Measurements from ENCODE around the gene APPL2.
"Not testable (repeated sequence)": the region's sequence is repeated elsewhere in the genome, so short reads cannot be mapped to it uniquely, and the experiment has no call there.

The APPL2 gene

DNA sequence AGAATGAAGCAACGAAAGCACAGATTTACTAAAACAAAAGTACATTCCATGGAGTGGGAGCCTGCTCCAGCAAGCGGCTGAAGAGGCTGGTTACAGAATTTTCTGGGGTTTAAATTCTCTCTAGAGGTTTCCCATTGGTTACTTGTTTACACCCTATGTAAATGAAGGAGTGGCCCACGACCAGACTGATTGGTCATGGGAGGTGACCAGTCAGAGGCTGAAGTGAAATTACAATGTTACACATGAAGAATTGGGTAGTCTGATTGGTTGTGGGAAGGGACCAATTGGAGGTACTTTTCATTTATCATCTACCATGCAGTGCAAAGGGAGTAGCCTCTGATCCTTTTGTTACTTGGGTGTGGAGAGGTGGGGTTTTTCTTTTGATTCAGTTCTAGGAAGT lies 36.2 kb upstream of the APPL2 start:
- Histone ChIP-seq H3K9me3 (ENCODE audit: control insufficient read depth, low read depth, low read length) (no peaks in the 10 kb centered on the region), H3K4me1 (ENCODE audit: control insufficient read depth, low read depth, low read length) (no peaks in the 10 kb centered on the region), H3K27me3 (ENCODE audit: control insufficient read depth, insufficient read depth, low read length) (no peaks in the 10 kb centered on the region), H3K27ac (ENCODE audit: low read length) (no peak overlapping the region), H3K36me3 (ENCODE audit: control insufficient read depth, low read depth, low read length) (no peaks in the 10 kb centered on the region), H3K4me3 (ENCODE audit: low read length) (no peak overlapping the region), H3K9ac (ENCODE audit: low read length) (no peak overlapping the region)

DNA sequence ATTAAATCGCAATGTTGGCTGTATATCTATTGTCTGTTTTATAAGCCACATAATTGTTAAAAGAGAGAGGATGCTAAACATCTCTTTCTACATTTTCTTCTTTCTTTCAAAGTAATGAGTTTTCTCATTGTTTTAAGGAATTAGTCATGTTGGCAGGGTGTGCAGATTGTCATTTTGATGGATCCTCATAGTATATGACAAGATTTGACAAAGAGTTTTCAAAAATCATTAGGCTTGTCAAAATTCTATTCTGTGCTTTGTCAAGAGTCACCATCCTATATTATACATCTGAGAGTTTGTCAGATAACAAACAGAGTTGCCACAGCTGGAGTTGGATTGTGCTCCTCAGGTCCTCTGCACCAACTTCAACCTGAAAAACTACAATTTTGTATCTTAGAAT lies 35.4 kb upstream of the APPL2 start:
- Histone ChIP-seq H3K9ac (ENCODE audit: low read length) (no peak overlapping the region), H3K9me3 (ENCODE audit: control insufficient read depth, low read depth, low read length) (no peaks in the 10 kb centered on the region), H3K36me3 (ENCODE audit: control insufficient read depth, low read depth, low read length) (no peaks in the 10 kb centered on the region), H3K27me3 (ENCODE audit: control insufficient read depth, insufficient read depth, low read length) (no peaks in the 10 kb centered on the region), H3K4me3 (ENCODE audit: low read length) (no peak overlapping the region), H3K27ac (ENCODE audit: low read length) (no peak overlapping the region), H3K4me1 (ENCODE audit: control insufficient read depth, low read depth, low read length) (no peaks in the 10 kb centered on the region)

DNA sequence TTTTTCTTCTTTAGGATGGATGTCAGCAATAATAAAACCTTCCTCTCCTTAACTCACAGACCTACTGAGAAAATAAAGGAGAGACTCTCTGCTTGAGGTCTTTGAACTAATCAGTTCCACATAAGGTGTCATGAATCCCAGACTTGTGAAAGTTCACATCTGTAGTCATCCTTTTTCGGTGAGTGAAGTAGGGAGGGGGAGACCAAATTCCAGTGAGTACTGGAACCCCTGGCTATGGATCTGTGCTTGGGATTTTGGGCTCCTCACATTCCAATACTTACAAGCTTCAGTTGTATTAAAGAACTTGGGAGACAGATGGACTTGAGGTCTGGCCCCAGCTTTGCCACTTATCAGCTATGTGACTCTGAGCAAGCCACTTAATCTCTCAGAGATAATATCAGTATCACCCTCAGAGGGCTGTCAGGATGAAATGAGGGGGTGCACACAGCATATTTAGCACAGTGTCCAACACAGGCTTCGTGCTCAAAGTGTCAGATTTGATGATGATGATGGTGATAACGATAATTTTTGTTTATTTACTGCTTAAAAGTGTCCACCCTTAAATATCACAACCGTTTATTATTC lies 34.8 kb upstream of the APPL2 start:
- Histone ChIP-seq H3K4me1 (ENCODE audit: control insufficient read depth, low read depth, low read length) (no peaks in the 10 kb centered on the region), H3K4me3 (ENCODE audit: low read length) (no peak overlapping the region), H3K9me3 (ENCODE audit: control insufficient read depth, low read depth, low read length) (no peaks in the 10 kb centered on the region), H3K27me3 (ENCODE audit: control insufficient read depth, insufficient read depth, low read length) (no peaks in the 10 kb centered on the region), H3K9ac (ENCODE audit: low read length) (no peak overlapping the region), H3K27ac (ENCODE audit: low read length) (no peak overlapping the region), H3K36me3 (ENCODE audit: control insufficient read depth, low read depth, low read length) (no peaks in the 10 kb centered on the region)

DNA sequence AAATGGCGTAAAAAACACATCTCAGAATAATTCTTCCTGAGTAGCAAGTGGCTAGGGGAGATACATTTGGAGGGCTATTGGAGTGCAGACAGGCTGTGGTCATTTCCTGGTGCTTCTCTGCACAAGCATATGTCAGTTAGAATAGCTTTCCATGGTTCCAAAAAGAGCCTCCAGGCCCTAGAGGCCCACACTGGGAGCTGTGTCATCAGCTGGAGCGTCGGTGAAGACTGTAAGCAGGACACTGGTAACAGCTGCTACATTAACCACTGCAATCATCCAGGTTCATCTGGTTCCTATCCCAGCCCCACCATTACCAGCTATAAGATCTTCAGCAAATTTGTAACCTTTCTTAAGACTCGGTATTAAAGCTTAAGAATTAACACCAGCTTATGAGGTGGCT lies 31.7 kb upstream of the APPL2 start:
- H3K4me1 ChIP-seq (ENCODE audit: control insufficient read depth, low read depth, low read length) = no peaks in the 10 kb centered on the region
- H3K4me3 ChIP-seq (ENCODE audit: low read length) = no peak overlapping the region
- no peaks in the 10 kb centered on the region for H3K9me3 ChIP-seq (ENCODE audit: control insufficient read depth, low read depth, low read length)
- H3K27ac ChIP-seq (ENCODE audit: low read length) = no peak overlapping the region
- H3K36me3 ChIP-seq (ENCODE audit: control insufficient read depth, low read depth, low read length) = no peaks in the 10 kb centered on the region
- H3K9ac ChIP-seq (ENCODE audit: low read length) = no peak overlapping the region
- no peaks in the 10 kb centered on the region for H3K27me3 ChIP-seq (ENCODE audit: control insufficient read depth, insufficient read depth, low read length)

DNA sequence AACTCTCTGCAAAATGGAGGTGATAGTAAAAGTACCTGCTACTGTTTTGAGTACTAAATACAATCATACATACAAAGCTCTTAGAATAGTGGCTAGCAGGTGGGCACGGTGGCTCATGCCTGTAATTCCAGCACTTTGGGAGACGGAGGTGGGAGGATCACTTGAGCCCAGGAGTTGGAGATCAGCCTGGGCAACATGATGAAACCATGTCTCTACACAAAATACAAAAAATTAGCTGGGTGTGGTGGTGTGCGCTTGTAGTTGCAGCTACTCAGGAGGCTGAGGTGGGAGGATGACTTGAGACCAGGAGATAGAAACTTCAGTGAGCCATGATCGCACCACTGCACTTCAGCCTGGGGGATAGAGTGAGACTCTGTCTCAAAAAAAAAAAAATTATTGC lies 28.8 kb upstream of the APPL2 start:
- no peak overlapping the region for H3K4me3 ChIP-seq (ENCODE audit: low read length)
- H3K36me3 ChIP-seq (ENCODE audit: control insufficient read depth, low read depth, low read length) = no peaks in the 10 kb centered on the region
- H3K27ac ChIP-seq (ENCODE audit: low read length) = no peak overlapping the region
- H3K4me1 ChIP-seq (ENCODE audit: control insufficient read depth, low read depth, low read length) = no peaks in the 10 kb centered on the region
- no peaks in the 10 kb centered on the region for H3K27me3 ChIP-seq (ENCODE audit: control insufficient read depth, insufficient read depth, low read length)
- no peaks in the 10 kb centered on the region for H3K9me3 ChIP-seq (ENCODE audit: control insufficient read depth, low read depth, low read length)
- no peak overlapping the region for H3K9ac ChIP-seq (ENCODE audit: low read length)

DNA sequence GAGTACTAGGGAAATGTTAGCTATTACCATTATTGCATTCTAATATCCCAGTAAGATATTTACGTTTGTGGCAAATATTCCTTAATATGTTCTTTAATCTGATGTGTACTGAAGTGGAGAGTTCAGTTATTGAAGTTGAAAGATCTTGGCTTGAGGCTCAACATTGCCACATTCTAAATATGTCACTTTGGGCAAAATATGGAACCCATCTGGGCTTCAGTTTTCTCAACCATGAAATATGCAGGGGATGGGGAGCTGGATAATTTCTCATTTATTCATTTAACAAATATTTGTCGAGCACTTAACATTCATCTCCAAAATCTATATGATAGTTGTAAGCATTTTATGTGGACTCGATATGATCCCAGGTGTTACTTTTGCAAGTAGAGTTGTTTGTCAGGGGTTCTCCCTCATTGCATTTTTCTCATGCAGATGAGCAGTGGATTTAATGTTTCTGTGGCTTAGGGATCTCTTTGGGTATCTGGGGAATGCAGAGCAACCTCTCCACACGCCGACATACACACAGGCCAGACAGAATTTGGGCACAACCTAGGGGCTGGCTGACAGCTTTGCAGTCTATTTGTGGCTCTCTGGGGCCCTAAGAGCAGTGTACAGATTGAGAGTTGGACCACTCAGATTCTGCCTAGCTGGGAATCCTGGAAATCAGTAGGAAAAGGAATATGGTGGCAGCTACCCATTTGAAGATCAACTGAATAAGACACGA lies 26.6 kb upstream of the APPL2 start:
- H3K9ac ChIP-seq (ENCODE audit: low read length) = no peak overlapping the region
- no peaks in the 10 kb centered on the region for H3K9me3 ChIP-seq (ENCODE audit: control insufficient read depth, low read depth, low read length)
- no peaks in the 10 kb centered on the region for H3K36me3 ChIP-seq (ENCODE audit: control insufficient read depth, low read depth, low read length)
- no peaks in the 10 kb centered on the region for H3K27me3 ChIP-seq (ENCODE audit: control insufficient read depth, insufficient read depth, low read length)
- H3K27ac ChIP-seq (ENCODE audit: low read length) = no peak overlapping the region
- no peak overlapping the region for H3K4me3 ChIP-seq (ENCODE audit: low read length)
- H3K4me1 ChIP-seq (ENCODE audit: control insufficient read depth, low read depth, low read length) = no peaks in the 10 kb centered on the region

DNA sequence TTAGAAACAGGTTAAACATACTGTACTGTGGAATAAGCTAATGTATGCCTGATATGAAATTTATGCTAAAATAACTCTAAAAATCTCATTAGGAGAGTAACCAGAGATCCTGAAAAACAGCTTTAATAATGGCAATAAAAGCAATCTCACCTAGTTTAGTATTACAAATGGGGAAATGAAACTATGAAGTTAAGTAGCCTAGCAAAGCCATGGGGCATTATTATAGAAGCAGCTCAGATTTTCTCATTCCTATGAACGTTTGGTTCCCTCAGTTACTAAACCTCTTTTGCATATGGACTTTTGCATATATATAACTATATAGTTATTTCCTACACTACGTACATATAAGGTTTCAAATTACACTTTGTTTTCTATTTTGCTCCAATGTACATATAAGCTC lies 25.0 kb upstream of the APPL2 start:
- Histone ChIP-seq H3K27me3 (ENCODE audit: control insufficient read depth, insufficient read depth, low read length) (no peaks in the 10 kb centered on the region), H3K4me1 (ENCODE audit: control insufficient read depth, low read depth, low read length) (no peaks in the 10 kb centered on the region), H3K9ac (ENCODE audit: low read length) (no peak overlapping the region), H3K4me3 (ENCODE audit: low read length) (no peak overlapping the region), H3K27ac (ENCODE audit: low read length) (no peak overlapping the region), H3K9me3 (ENCODE audit: control insufficient read depth, low read depth, low read length) (no peaks in the 10 kb centered on the region), H3K36me3 (ENCODE audit: control insufficient read depth, low read depth, low read length) (no peaks in the 10 kb centered on the region)

DNA sequence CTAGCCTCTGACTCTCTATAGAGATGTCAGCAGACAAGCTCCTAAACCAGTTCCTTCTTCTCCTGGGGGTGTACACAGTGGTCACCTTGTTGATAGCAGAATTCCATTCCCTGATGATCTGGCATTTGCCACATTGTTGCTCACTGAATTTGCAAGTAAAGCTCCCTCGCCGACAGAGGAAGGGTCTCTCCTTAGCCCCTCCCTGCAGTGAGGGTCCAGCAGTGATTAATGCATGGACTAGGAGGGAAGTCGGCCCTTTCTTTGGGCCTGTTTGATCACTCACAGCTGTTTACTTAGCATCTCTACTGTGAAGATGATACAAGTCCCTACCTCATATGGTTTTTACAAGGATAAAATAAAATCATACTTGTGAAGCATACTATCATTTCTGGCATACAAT lies 23.3 kb upstream of the APPL2 start:
- Histone ChIP-seq H3K9ac (ENCODE audit: low read length) (no peak overlapping the region), H3K27ac (ENCODE audit: low read length) (no peak overlapping the region), H3K9me3 (ENCODE audit: control insufficient read depth, low read depth, low read length) (no peaks in the 10 kb centered on the region), H3K27me3 (ENCODE audit: control insufficient read depth, insufficient read depth, low read length) (no peaks in the 10 kb centered on the region), H3K4me1 (ENCODE audit: control insufficient read depth, low read depth, low read length) (no peaks in the 10 kb centered on the region), H3K36me3 (ENCODE audit: control insufficient read depth, low read depth, low read length) (no peaks in the 10 kb centered on the region), H3K4me3 (ENCODE audit: low read length) (no peak overlapping the region)

DNA sequence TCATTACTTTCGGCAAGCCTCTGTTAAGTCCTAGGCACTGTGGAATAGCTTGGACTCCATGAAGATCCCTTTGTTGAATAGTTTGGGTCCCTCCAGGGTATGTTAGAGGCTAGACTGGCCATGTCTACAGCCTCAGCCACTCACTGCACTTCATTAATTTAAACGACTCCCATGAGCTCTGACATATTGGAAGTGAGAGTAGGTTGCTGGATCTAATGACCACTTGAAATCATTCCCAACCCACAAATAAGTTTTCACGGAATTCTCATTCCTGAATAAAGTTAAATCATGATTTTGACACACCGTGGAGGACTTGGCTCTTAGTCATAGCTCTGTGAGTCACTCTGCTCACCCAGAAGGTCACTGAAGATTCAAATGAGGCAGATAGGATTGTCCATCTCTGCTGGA lies 21.4 kb upstream of the APPL2 start:
- H3K9me3 ChIP-seq (ENCODE audit: control insufficient read depth, low read depth, low read length) = no peaks in the 10 kb centered on the region
- H3K36me3 ChIP-seq (ENCODE audit: control insufficient read depth, low read depth, low read length) = no peaks in the 10 kb centered on the region
- H3K4me3 ChIP-seq (ENCODE audit: low read length) = no peak overlapping the region
- no peak overlapping the region for H3K9ac ChIP-seq (ENCODE audit: low read length)
- H3K27ac ChIP-seq (ENCODE audit: low read length) = no peak overlapping the region
- no peaks in the 10 kb centered on the region for H3K4me1 ChIP-seq (ENCODE audit: control insufficient read depth, low read depth, low read length)
- H3K27me3 ChIP-seq (ENCODE audit: control insufficient read depth, insufficient read depth, low read length) = no peaks in the 10 kb centered on the region

DNA sequence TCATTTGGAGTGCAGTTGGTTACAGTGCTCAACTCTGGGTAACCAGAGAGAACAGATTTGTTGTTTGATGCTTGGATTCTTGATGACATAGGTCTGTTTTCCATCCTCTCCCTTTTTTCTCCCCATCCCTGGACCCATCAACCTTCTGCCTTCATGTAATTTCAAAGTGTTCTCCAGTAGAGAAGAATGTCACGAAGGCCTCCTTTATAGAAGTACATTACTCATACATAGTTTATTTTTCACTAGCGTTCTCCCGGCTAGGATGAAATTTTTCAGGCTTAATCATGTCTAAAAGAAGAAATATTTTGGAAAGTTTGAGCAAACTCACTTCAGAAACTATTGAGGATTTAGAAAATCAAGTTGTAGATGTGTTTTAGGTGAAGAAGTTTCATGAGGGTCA lies 20.9 kb upstream of the APPL2 start:
- Histone ChIP-seq H3K27me3 (ENCODE audit: control insufficient read depth, insufficient read depth, low read length) (no peaks in the 10 kb centered on the region), H3K9ac (ENCODE audit: low read length) (no peak overlapping the region), H3K4me3 (ENCODE audit: low read length) (no peak overlapping the region), H3K36me3 (ENCODE audit: control insufficient read depth, low read depth, low read length) (no peaks in the 10 kb centered on the region), H3K27ac (ENCODE audit: low read length) (no peak overlapping the region), H3K9me3 (ENCODE audit: control insufficient read depth, low read depth, low read length) (no peaks in the 10 kb centered on the region), H3K4me1 (ENCODE audit: control insufficient read depth, low read depth, low read length) (no peaks in the 10 kb centered on the region)

DNA sequence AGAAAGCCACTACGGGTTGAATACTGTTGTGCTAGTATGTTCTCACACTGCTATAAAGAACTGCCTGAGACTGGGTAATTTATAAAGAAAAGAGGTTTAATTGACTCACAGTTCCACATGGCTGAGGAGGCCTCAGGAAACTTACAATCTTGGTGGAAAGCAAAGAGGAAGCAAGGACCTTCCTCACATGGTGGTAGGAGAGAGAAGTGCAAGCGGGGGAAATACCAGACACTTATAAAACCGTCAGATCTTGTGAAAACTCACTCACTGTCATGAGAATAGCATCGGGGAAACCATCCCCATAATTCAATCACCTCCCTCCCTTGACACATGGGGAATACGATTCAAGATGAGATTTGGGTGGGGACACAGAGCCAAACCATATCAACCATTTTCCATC lies 20.5 kb upstream of the APPL2 start:
- H3K4me3 ChIP-seq (ENCODE audit: low read length); H3K36me3 ChIP-seq (ENCODE audit: control insufficient read depth, low read depth, low read length); H3K27me3 ChIP-seq (ENCODE audit: control insufficient read depth, insufficient read depth, low read length); H3K27ac ChIP-seq (ENCODE audit: low read length); H3K9me3 ChIP-seq (ENCODE audit: control insufficient read depth, low read depth, low read length); H3K9ac ChIP-seq (ENCODE audit: low read length); H3K4me1 ChIP-seq (ENCODE audit: control insufficient read depth, low read depth, low read length): not testable (repeated sequence)

DNA sequence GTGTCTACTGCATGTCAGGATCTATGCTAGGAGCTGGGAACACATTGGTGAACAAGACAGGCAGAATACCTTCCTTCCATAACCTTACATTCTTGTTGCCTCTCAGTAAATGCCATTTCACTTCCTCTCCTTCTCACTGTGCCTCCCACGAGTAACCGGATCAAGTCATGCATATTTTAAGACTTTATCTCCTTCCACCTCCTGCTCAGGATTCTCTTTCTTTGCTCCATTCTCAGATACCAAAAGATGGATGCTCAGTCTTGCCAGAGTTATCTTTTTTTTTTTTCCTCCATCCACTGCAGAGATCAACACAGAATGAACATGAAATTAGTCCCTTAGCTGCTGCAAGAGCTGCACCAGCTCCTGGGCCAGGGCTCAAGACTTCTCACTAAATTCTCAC lies 20.0 kb upstream of the APPL2 start:
- Histone ChIP-seq H3K27me3 (ENCODE audit: control insufficient read depth, insufficient read depth, low read length) (no peaks in the 10 kb centered on the region), H3K4me3 (ENCODE audit: low read length) (no peak overlapping the region), H3K9ac (ENCODE audit: low read length) (no peak overlapping the region), H3K36me3 (ENCODE audit: control insufficient read depth, low read depth, low read length) (no peaks in the 10 kb centered on the region), H3K4me1 (ENCODE audit: control insufficient read depth, low read depth, low read length) (no peaks in the 10 kb centered on the region), H3K9me3 (ENCODE audit: control insufficient read depth, low read depth, low read length) (no peaks in the 10 kb centered on the region), H3K27ac (ENCODE audit: low read length) (no peak overlapping the region)
